ENCODE data around the gene ERC2. TPM values are rescaled to one million over a fixed set of nuclear protein-coding genes. Genes with fewer than 3 reads are reported as not detected.
A peak's percentile ranks its signal among the peaks of the same experiment; 100 is the strongest.

Gene ERC2
- total and polyA plus RNA-seq, 2 donors (not counting 3 experiments of a cell fraction or from before 2014, with no cell fraction given): 5.6 to 15.5 TPM

- H3K4me2 ChIP-seq (ENCODE audit: insufficient read depth, low read length): no peak overlapping the region
- H3K27me3 ChIP-seq (ENCODE audit: control insufficient read depth in 2 of 2, insufficient read depth in 2 of 2, low read length in 2 of 2): no peaks in the 10 kb centered on the region
- ChIA-PET CTCF (no interaction called here), POLR2A (no interaction called here)
- BruUV-seq (replicated peaks): no TSS peak
- H2AFZ ChIP-seq (ENCODE audit: low read depth, low read length): no peak overlapping the region
- H3K9me3 ChIP-seq (replicated peaks; ENCODE audit: control insufficient read depth, insufficient read depth, low read length): no peaks in the 10 kb centered on the region
- no peak overlapping the region for H3K4me3 ChIP-seq (replicated peaks in 1 of 3; ENCODE audit: insufficient read depth in 1 of 3, low read depth in 1 of 3, low read length in 3 of 3)
- DNase-seq (ENCODE audit: low read depth, low spot score) (no peak), FAIRE-seq (no peak)
- no peak overlapping the region for H3K27ac ChIP-seq (ENCODE audit: insufficient read depth, low read depth, low read length)
- no peaks in the 10 kb centered on the region for H3K9me1 ChIP-seq (replicated peaks; ENCODE audit: control insufficient read depth, extremely low read depth, insufficient read depth, low read length)
- no peak overlapping the region for H3K9ac ChIP-seq (replicated peaks; ENCODE audit: extremely low read depth, insufficient read depth, low read length)
- no peaks in the 10 kb centered on the region for H3K36me3 ChIP-seq (ENCODE audit: control insufficient read depth in 2 of 2, extremely low read depth in 1 of 2, insufficient read depth in 2 of 2, low read length in 2 of 2)
- dilution Hi-C loops (cut with MboI; ENCODE audit: extremely low pct_ligation_motif_present, low sequenced_read_pairs) (no loop called here), intact Hi-C loops (cut with micrococcal nuclease) (no loop called here)
- no peak for TF ChIP-seq CTCF (IDR thresholded peaks at IDR 0.05; ENCODE audit: extremely low read depth in 1 of 2, insufficient read depth in 1 of 2, low read depth in 1 of 2, low read length in 2 of 2)
- TF ChIP-seq MAX (IDR thresholded peaks at IDR 0.05; ENCODE audit: insufficient read depth, insufficient read length): no peak
- TF ChIP-seq FOS (IDR thresholded peaks at IDR 0.05; ENCODE audit: borderline replicate concordance, insufficient read depth, low read length): no peak
- TF ChIP-seq JUN (IDR thresholded peaks at IDR 0.05; ENCODE audit: borderline replicate concordance, insufficient read depth, insufficient read length, low read depth): no peak
- no peaks in the 10 kb centered on the region for H3K79me2 ChIP-seq (ENCODE audit: control insufficient read depth, insufficient read depth, low read length)
- no peaks in the 10 kb centered on the region for H4K20me1 ChIP-seq (replicated peaks; ENCODE audit: control insufficient read depth, extremely low read depth, insufficient read depth, low read length)
- peaks cover 24% of the 10 kb centered on the region for H3K4me1 ChIP-seq (ENCODE audit: control insufficient read depth, extremely low read depth, insufficient read depth, low read length)
These were observed 180.0 kb downstream of the ERC2 start for GRCh38 chr3:56288258-56288657.

GRCh38 chr3:56282341-56282740, 185.9 kb downstream of the ERC2 start:
- no TSS peak for BruUV-seq (replicated peaks)
- CTCF ChIA-PET: interaction anchor here (1.8 kb wide), 1 partner anchor 21 kb away, joined by 9 read pairs; no protein-coding TSS in a partner anchor
- peak; percentile 76 for DNase-seq (ENCODE audit: low read depth, low spot score)
- Histone ChIP-seq H3K36me3 (ENCODE audit: control insufficient read depth in 2 of 2, extremely low read depth in 1 of 2, insufficient read depth in 2 of 2, low read length in 2 of 2) (no peaks in the 10 kb centered on the region), H3K27ac (ENCODE audit: insufficient read depth, low read depth, low read length) (peak overlapping the region; percentile 61), H4K20me1 (replicated peaks; ENCODE audit: control insufficient read depth, extremely low read depth, insufficient read depth, low read length) (no peaks in the 10 kb centered on the region), H3K9me1 (replicated peaks; ENCODE audit: control insufficient read depth, extremely low read depth, insufficient read depth, low read length) (no peaks in the 10 kb centered on the region), H3K4me2 (ENCODE audit: insufficient read depth, low read length) (peak overlapping the region; percentile 18), H3K79me2 (ENCODE audit: control insufficient read depth, insufficient read depth, low read length) (no peaks in the 10 kb centered on the region), H3K4me1 (ENCODE audit: control insufficient read depth, extremely low read depth, insufficient read depth, low read length) (peaks cover 14% of the 10 kb centered on the region), H3K27me3 (ENCODE audit: control insufficient read depth in 2 of 2, insufficient read depth in 2 of 2, low read length in 2 of 2) (no peaks in the 10 kb centered on the region), H3K4me3 (replicated peaks in 1 of 3; ENCODE audit: insufficient read depth in 1 of 3, low read depth in 1 of 3, low read length in 3 of 3) (no peak overlapping the region), H3K9me3 (replicated peaks; ENCODE audit: control insufficient read depth, insufficient read depth, low read length) (no peaks in the 10 kb centered on the region), H2AFZ (ENCODE audit: low read depth, low read length) (no peak overlapping the region), H3K9ac (replicated peaks; ENCODE audit: extremely low read depth, insufficient read depth, low read length) (no peak overlapping the region)
- FAIRE-seq: peak; percentile 82
- intact Hi-C loops (cut with micrococcal nuclease) (loop anchor here (1.0 kb wide), 1 partner anchor 9 kb away; no protein-coding TSS in a partner anchor), dilution Hi-C loops (cut with MboI; ENCODE audit: extremely low pct_ligation_motif_present, low sequenced_read_pairs) (no loop called here)
- POLR2A ChIA-PET: no interaction called here
- no peak for TF ChIP-seq CTCF (IDR thresholded peaks at IDR 0.05; ENCODE audit: extremely low read depth in 1 of 2, insufficient read depth in 1 of 2, low read depth in 1 of 2, low read length in 2 of 2)
- TF ChIP-seq POLR2A (IDR thresholded peaks at IDR 0.05; ENCODE audit: low read depth, low read length): no peak
- TF ChIP-seq EZH2 (IDR thresholded peaks at IDR 0.05; ENCODE audit: borderline replicate concordance, low read depth, low read length, severe bottlenecking): no peak
- TF ChIP-seq MAX (IDR thresholded peaks at IDR 0.05; ENCODE audit: insufficient read depth, insufficient read length): no peak
- TF ChIP-seq JUN (IDR thresholded peaks at IDR 0.05; ENCODE audit: borderline replicate concordance, insufficient read depth, insufficient read length, low read depth): peak; percentile 3
- TF ChIP-seq POLR2AphosphoS5 (IDR thresholded peaks at IDR 0.05; ENCODE audit: insufficient read depth, low read depth, low read length): no peak
